IMR-90 (cell line): Measurements from ENCODE around the gene COX7B. TPM values are rescaled to one million over a fixed set of nuclear protein-coding genes. Genes with fewer than 3 reads are reported as not detected.

Source experiments
- ATAC-seq: fragments of 200-7000 bp; cut with Tn5 transposase; 2 replicates; pipeline ENCODE4 v1.9.1; 2020; ENCODE audit warnings: low read depth, mild to moderate bottlenecking, moderate library complexity
- BruUV-seq: library from RNA; stranded (reverse); fragments of 400-500 nt; replicated peaks from 2 replicates; lab custom pipeline; 2021; lab: Mats Ljungman, UMichigan
- CTCF ChIA-PET: fragments of 300-600 bp; formaldehyde crosslinking; extraction: SDS; loops from one replicate; lab custom pipeline; 2021; ENCODE audit warnings: antibody characterized with exemption; lab: Yijun Ruan, JAX
- POLR2A ChIA-PET: fragments of 300-600 bp; sonication (Branson Sonifier 250); formaldehyde crosslinking; loops from one replicate; lab custom pipeline; 2022; ENCODE audit warnings: antibody characterized with exemption; ENCODE audit not compliant: unreplicated experiment; lab: Charles Lee
- DNase-seq: peaks from one replicate; pipeline ENCODE4 v3.0.0; 2013
- H2AFZ ChIP-seq: replicated peaks from 2 replicates; pipeline ENCODE3; 2013; ENCODE audit warnings: low read length, mild to moderate bottlenecking; ENCODE audit not compliant: poor library complexity
- H2AK5ac ChIP-seq: 2 replicates; pipeline ENCODE4 v1.6.1; 2013; ENCODE audit warnings: low read depth, low read length, inconsistent platforms
- H2AK9ac ChIP-seq: replicated peaks from 2 replicates; pipeline ENCODE3; 2013; ENCODE audit warnings: mild to moderate bottlenecking, low read depth, low read length, moderate library complexity; ENCODE audit not compliant: poor library complexity
- H2BK120ac ChIP-seq: 2 replicates; pipeline ENCODE4 v1.6.1; 2013; ENCODE audit warnings: low read depth, low read length, inconsistent platforms
- H2BK15ac ChIP-seq: 3 replicates; pipeline ENCODE4 v1.6.1; 2013; ENCODE audit warnings: low read depth, low read length, inconsistent platforms
- H2BK20ac ChIP-seq: 2 replicates; pipeline ENCODE4 v1.6.1; 2013; ENCODE audit warnings: low read depth, mild to moderate bottlenecking, inconsistent platforms, low read length, moderate library complexity
- H2BK5ac ChIP-seq: 2 replicates; pipeline ENCODE4 v1.6.1; 2013; ENCODE audit warnings: mild to moderate bottlenecking, low read depth, low read length, inconsistent platforms; ENCODE audit not compliant: poor library complexity, severe bottlenecking
- H3K14ac ChIP-seq: replicated peaks from 2 replicates; pipeline ENCODE4 v1.6.1; 2013; ENCODE audit warnings: low read depth, low read length, inconsistent platforms
- H3K18ac ChIP-seq: 2 replicates; pipeline ENCODE4 v1.6.1; 2013; ENCODE audit warnings: low read depth, low read length, control low read depth
- H3K23ac ChIP-seq: 2 replicates; pipeline ENCODE4 v1.6.1; 2013; ENCODE audit warnings: low read depth, low read length, inconsistent platforms
- H3K27ac ChIP-seq: 2 replicates; pipeline ENCODE4 v1.5.1; 2013; ENCODE audit warnings: mild to moderate bottlenecking, control low read depth, low read length; ENCODE audit not compliant: insufficient read depth
- H3K27me3 ChIP-seq: 2 replicates; pipeline ENCODE4 v1.6.1; 2013; ENCODE audit warnings: low read length; ENCODE audit not compliant: control insufficient read depth, insufficient read depth
- H3K36me3 ChIP-seq: 2 replicates; pipeline ENCODE4 v1.6.1; 2013; ENCODE audit warnings: low read length, mixed read lengths; ENCODE audit not compliant: control insufficient read depth, insufficient read depth
- H3K4ac ChIP-seq: 2 replicates; pipeline ENCODE4 v1.6.1; 2013; ENCODE audit warnings: low read depth, low read length, inconsistent platforms
- H3K4me1 ChIP-seq: 2 replicates; pipeline ENCODE4 v1.6.1; 2013; ENCODE audit warnings: low read length, mixed read lengths; ENCODE audit not compliant: control insufficient read depth, insufficient read depth
- H3K4me2 ChIP-seq: 2 replicates; pipeline ENCODE4 v1.6.1; 2013; ENCODE audit warnings: low read depth, mild to moderate bottlenecking, control low read depth, low read length, moderate library complexity
- H3K4me3 ChIP-seq: 2 replicates; pipeline ENCODE4 v1.5.1; 2013; ENCODE audit warnings: low read depth, mild to moderate bottlenecking, control low read depth, low read length, moderate library complexity; ENCODE audit not compliant: insufficient read depth
- H3K56ac ChIP-seq: 2 replicates; pipeline ENCODE4 v1.6.1; 2013; ENCODE audit warnings: low read length, inconsistent platforms; ENCODE audit not compliant: insufficient read depth; ENCODE audit errors: extremely low read depth
- H3K79me1 ChIP-seq, 2 experiments: 2 replicates each; pipeline ENCODE4 v1.6.1; 2013; ENCODE audit warnings: low read length in 2 of 2, inconsistent platforms in 1 of 2, low read depth in 1 of 2
- H3K9ac ChIP-seq: 2 replicates; pipeline ENCODE4 v1.6.1; 2013; ENCODE audit warnings: low read depth, low read length, control low read depth
- H3K9me1 ChIP-seq: 2 replicates; pipeline ENCODE4 v1.6.1; 2013; ENCODE audit warnings: low read length, inconsistent platforms; ENCODE audit not compliant: insufficient read depth
- H3K9me3 ChIP-seq: 2 replicates; pipeline ENCODE4 v1.6.1; 2013; ENCODE audit warnings: low read length; ENCODE audit not compliant: control insufficient read depth, insufficient read depth
- H4K20me1 ChIP-seq: 2 replicates; pipeline ENCODE4 v1.6.1; 2013; ENCODE audit warnings: low read length, inconsistent platforms; ENCODE audit not compliant: insufficient read depth
- H4K5ac ChIP-seq: 2 replicates; pipeline ENCODE4 v1.6.1; 2013; ENCODE audit warnings: mild to moderate bottlenecking, low read depth, low read length, control low read depth
- H4K8ac ChIP-seq, 2 experiments: 2 replicates each; pipeline ENCODE4 v1.6.1; 2013; ENCODE audit warnings: low read depth in 2 of 2, low read length in 2 of 2, control low read depth in 1 of 2, inconsistent platforms in 1 of 2
- H4K91ac ChIP-seq: 2 replicates; pipeline ENCODE4 v1.6.1; 2013; ENCODE audit warnings: low read depth, low read length, inconsistent platforms; ENCODE audit not compliant: insufficient read depth
- BHLHE40 ChIP-seq: fragments of 150-350 bp; IDR thresholded peaks from 2 replicates; pipeline ENCODE4 v1.6.1; 2016; ENCODE audit warnings: mild to moderate bottlenecking, low read depth, low read length
- CHD1 ChIP-seq: IDR thresholded peaks from 2 replicates; pipeline ENCODE4 v1.6.1; 2012; ENCODE audit warnings: low read depth, low read length, improper control_type of control experiment
- CTCF ChIP-seq: conservative IDR thresholded peaks from 2 replicates; pipeline ENCODE4 v1.5.1; 2012; ENCODE audit warnings: mild to moderate bottlenecking, low read depth, low read length, improper control_type of control experiment
- ELK1 ChIP-seq: fragments of 150-350 bp; IDR thresholded peaks from 2 replicates; pipeline ENCODE4 v1.6.1; 2016; ENCODE audit warnings: low read depth, mild to moderate bottlenecking, low read length, moderate library complexity, borderline replicate concordance
- MAFK ChIP-seq: IDR thresholded peaks from 2 replicates; pipeline ENCODE4 v1.6.1; 2012; ENCODE audit warnings: low read depth, low read length, improper control_type of control experiment
- MAZ ChIP-seq: IDR thresholded peaks from 2 replicates; pipeline ENCODE4 v1.6.1; 2012; ENCODE audit warnings: low read depth, mild to moderate bottlenecking, low read length, improper control_type of control experiment, moderate library complexity, borderline replicate concordance
- MXI1 ChIP-seq: IDR thresholded peaks from 2 replicates; pipeline ENCODE4 v1.6.1; 2012; ENCODE audit warnings: low read depth, mild to moderate bottlenecking, low read length, moderate library complexity, borderline replicate concordance
- NFE2L2 ChIP-seq: fragments of 150-350 bp; IDR thresholded peaks from 2 replicates; pipeline ENCODE4 v1.6.1; 2016; ENCODE audit warnings: low read depth, mild to moderate bottlenecking, low read length
- POLR2A ChIP-seq: IDR thresholded peaks from 2 replicates; pipeline ENCODE4 v1.6.1; 2012; ENCODE audit warnings: mild to moderate bottlenecking, low read depth, low read length
- RAD21 ChIP-seq: IDR thresholded peaks from 2 replicates; pipeline ENCODE4 v1.6.1; 2012; ENCODE audit warnings: low read length, improper control_type of control experiment
- SMC3 ChIP-seq: fragments of 150-350 bp; IDR thresholded peaks from 2 replicates; pipeline ENCODE4 v1.6.1; 2016; ENCODE audit warnings: low read depth, mild to moderate bottlenecking, antibody characterized with exemption, low read length, moderate library complexity
- WGBS, 2 experiments: methylation state at CpG; one replicate each; pipeline versions ENCODE4 v1.1.5 to v1.1.7; 2013; ENCODE audit warnings: missing lambda C conversion rate in 2 of 2; ENCODE audit not compliant: insufficient read length in 1 of 2; ENCODE audit errors: extremely low coverage in 2 of 2; 5-methylcytosine and 5-hydroxymethylcytosine counted together
- dilution Hi-C: fragments of 300-500 bp; cut with HindIII; formaldehyde crosslinking; loops from one replicate; pipeline ENCODE4 v1.14.3; 2018; ENCODE audit warnings: low sequenced_read_pairs; ENCODE audit not compliant: unreplicated experiment
- in situ Hi-C: fragments of 300-500 bp; cut with MboI; formaldehyde crosslinking; loops from 3 replicates; pipeline ENCODE4 v1.14.3; 2019; ENCODE audit warnings: low sequenced_read_pairs, inconsistent platforms, mixed read lengths
- intact Hi-C: fragments of 100-400 bp; cut with micrococcal nuclease; formaldehyde crosslinking; loops from 2 replicates; pipeline ENCODE4 v1.10.0; 2022
- polyA plus RNA-seq, 3 experiments: library from polyadenylated mRNA; depleted of rRNA; stranded (reverse); fragments of >200 nt; gene quantifications; 2 replicates each; pipeline ENCODE4 v1.2.3, GENCODE V29; 2012; ENCODE audit warnings: low replicate concordance in 1 of 3
- total RNA-seq: library from RNA; depleted of rRNA; stranded (reverse); fragments of >200 nt; gene quantifications from 2 replicates; pipeline ENCODE4 v1.2.3, GENCODE V29; 2012

COX7B gene
- total and polyA plus RNA-seq, 2 of the 4 experiments (the other 2 are of a cell fraction) = 330 to 912 TPM

- no peaks in the 10 kb centered on the region for H3K9me1 ChIP-seq
- no peak overlapping the region for H2BK5ac ChIP-seq
- TF ChIP-seq RAD21 (no peak), MXI1 (no peak), SMC3 (no peak), MAZ (no peak), POLR2A (no peak), NFE2L2 (no peak), BHLHE40 (no peak), CTCF (no peak), MAFK (no peak), ELK1 (no peak), CHD1 (no peak)
- no peak overlapping the region for H3K4me3 ChIP-seq
- ChIA-PET POLR2A (no interaction called here), CTCF (no interaction called here)
- H3K9ac ChIP-seq = no peak overlapping the region
- H3K23ac ChIP-seq = 0 out of 2 replicates have a peak overlapping the region, but pooled peaks have one; percentile 14
- H3K14ac ChIP-seq = 0 out of 2 replicates have a peak overlapping the region, but pooled peaks have one; percentile 48
- H3K27ac ChIP-seq = no peak overlapping the region
- WGBS, 2 experiments = no CpG with 5 or more reads among the region's 2 CpGs
- dilution Hi-C loops = no loop called here
- peaks cover 2% of the 10 kb centered on the region; the same call in 1 of the 2 replicates for H3K4me1 ChIP-seq
- H3K9me3 ChIP-seq = no peaks in the 10 kb centered on the region
- no peak overlapping the region for H2BK15ac ChIP-seq
- H3K56ac ChIP-seq = no peak overlapping the region
- H2BK120ac ChIP-seq = no peak overlapping the region
- DNase-seq (no peak), ATAC-seq (no peak)
- peaks cover 0 to 4% of the 10 kb centered on the region in 2 experiments; a peak in 1 of 4 replicates for H3K79me1 ChIP-seq
- no peaks in the 10 kb centered on the region for H3K36me3 ChIP-seq
- no peak overlapping the region for H2AFZ ChIP-seq
- H3K4ac ChIP-seq = no peak overlapping the region
- H4K91ac ChIP-seq = no peak overlapping the region
- intact Hi-C loops = no loop called here
- H3K27me3 ChIP-seq = no peaks in the 10 kb centered on the region
- BruUV-seq = no TSS peak
- H4K8ac ChIP-seq = no peak overlapping the region
- H3K4me2 ChIP-seq = no peak overlapping the region
- no peaks in the 10 kb centered on the region for H4K20me1 ChIP-seq
- no peak overlapping the region for H4K5ac ChIP-seq
- no peak overlapping the region for H3K18ac ChIP-seq
- in situ Hi-C loops = no loop called here
- H2AK5ac ChIP-seq = no peak overlapping the region
- H2AK9ac ChIP-seq = no peak overlapping the region
- H2BK20ac ChIP-seq = no peak overlapping the region
These were observed 50.6 kb downstream of the COX7B start for GRCh38 chrX:77949840-77950239.
